ENCODE results near the gene CMTM4. TPM values are rescaled to one million over a fixed set of nuclear protein-coding genes. Genes with fewer than 3 reads are reported as not detected.
"Not testable (repeated sequence)": the region's sequence is repeated elsewhere in the genome, so short reads cannot be mapped to it uniquely, and the experiment has no call there.

CMTM4 gene
- total RNA-seq, 1 experiment from 2014 or later: 18.9 TPM

DNA sequence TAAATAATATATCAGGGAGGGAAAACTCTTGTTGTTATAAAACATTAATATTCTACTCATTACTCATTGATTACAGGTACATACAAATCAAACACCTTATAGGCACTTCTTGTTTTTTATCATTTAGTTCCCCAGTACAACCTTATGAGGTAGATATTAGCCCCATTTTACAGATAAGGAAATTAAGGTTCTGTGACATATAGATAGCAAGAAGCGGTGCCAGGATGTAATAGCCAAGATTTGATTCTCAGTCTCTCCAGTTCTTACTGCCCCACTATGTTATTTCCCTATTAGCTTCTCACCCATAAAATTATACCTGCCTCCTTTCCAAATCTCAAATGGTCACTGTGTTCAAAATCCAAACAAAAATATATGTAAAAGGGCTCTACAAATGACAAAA, 55.2 kb downstream of the CMTM4 start:
- no peak for DNase-seq (ENCODE audit: low read depth)

DNA sequence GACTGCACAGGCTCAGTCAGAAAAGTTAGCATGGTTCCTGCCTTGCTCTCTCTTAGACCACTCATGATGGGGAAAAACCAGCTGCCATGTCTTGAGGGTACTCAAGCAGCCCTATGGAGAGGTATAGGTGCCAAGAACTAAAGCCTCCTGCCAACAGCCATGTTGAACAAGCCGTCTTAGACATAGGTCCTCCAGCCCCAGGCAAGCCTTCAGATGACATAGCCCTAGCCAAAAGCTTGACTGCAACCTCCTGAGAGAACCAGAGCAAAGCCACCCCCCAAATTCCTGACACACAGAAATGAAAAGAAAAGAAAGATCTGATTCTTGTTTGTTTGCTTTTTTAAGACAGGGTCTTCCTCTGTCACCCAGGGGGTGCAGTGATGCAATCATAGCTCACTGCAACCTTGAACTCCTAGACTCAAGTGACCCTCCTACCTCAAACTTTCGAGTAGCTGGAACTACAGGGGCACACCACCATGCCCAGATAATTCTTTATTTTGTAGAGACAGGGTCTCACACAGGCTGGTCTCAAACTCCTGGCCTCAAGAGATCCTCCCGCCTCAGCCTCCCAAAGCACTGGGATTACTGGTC, 55.7 kb downstream of the CMTM4 start:
- DNase-seq (ENCODE audit: low read depth): no peak

DNA sequence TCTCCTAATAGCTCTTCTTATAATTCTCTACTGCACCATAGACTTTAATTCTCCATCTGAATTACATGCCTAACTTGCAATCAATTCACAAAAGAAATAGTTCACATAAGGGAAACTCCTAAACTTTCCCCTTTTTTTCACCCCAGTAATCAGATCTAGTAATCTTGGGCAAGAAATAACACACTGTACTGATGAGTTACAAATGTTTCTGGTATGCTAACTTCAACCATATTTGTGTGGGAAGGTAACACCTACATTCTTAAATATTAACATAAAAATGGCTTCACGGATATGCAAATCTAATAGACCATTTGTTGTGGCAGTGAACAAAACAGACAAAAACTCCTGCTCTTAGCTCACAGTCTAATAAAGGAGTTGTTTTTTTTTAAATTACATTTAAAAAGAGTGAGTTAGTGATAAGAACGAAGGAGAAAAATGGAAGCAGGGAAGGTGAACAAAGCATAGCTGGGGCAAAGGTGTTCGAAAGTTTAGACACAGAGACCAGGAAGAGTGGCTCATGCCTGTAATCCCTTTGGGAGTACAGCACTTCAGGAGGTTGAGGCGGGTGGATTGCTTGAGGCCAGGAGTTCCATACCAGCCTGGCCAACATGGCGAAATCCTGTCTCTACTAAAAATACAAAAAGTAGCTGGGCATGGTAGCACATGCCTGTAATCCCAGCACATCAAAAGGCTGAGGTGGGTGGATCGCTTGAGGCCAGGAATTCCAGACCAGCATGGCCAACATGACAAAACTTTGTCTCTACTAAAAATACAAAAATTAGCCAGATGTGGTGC, 57.3 kb downstream of the CMTM4 start:
- no peak for DNase-seq (ENCODE audit: low read depth)

DNA sequence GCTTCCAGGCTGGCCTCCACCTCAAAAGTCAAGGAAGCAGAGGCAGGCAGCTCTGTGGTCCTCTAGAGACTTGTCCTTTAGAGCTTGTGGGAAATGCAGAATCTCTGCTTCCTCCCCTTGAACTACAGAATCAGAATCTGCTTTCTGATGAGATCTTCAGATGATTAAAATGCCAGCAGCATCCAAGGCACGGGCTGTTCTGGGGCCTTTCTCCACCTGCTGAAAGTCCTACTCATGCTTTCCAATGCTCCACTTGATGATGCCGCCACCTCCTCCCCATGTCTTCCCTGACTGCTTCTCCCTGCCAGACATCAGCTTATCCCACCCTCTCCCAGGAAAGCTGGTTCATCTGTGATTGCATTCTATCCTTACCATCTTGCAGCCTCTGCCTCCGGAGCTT, 58.7 kb downstream of the CMTM4 start:
- no peak for DNase-seq (ENCODE audit: low read depth)

- no peak for DNase-seq (ENCODE audit: low read depth)
These were observed 60.3 kb downstream of the CMTM4 start for GRCh38 chr16:66636199-66636598.

GRCh38 chr16:66635406-66635805, 61.1 kb downstream of the CMTM4 start:
- no peak for DNase-seq (ENCODE audit: low read depth)

- no peak for DNase-seq (ENCODE audit: low read depth)
These were observed 61.9 kb downstream of the CMTM4 start for GRCh38 chr16:66634527-66635196.

DNA sequence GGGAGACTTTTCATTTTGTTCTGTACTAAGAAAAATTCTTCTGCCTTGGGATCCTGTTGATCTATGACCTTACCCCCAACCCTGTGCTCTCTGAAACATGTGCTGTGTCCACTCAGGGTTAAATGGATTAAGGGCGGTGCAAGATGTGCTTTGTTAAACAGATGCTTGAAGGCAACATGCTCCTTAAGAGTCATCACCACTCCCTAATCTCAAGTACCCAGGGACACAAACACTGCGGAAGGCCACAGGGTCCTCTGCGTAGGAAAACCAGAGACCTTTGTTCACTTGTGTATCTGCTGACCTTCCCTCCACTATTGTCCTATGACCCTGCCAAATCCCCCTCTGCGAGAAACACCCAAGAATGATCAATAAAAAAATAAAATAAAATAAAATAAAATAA, 65.0 kb downstream of the CMTM4 start:
- DNase-seq (ENCODE audit: low read depth): not testable (repeated sequence)

- not testable (repeated sequence) for DNase-seq (ENCODE audit: low read depth)
These were observed 65.8 kb downstream of the CMTM4 start for GRCh38 chr16:66630561-66631260.

DNA sequence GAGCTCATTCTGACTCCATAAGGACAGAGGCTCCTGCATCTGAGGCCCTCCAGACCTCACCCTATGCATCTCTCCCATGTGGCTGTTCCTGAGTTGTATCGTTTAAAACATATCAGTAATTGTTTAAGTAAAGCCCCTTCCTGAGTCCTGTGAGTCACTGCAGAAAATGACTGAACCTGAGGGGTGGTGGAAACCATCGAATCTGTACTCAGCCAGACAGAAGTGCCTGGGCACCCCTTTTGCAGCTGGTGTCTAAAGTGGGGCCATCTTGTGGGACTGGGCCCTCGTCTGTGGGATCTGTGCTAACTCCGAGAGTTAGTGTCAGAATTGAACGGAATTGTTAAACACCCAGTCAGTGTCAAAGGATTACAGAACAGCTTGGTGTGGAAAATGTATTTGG, 66.7 kb downstream of the CMTM4 start:
- no peak for DNase-seq (ENCODE audit: low read depth)

GRCh38 chr16:66627611-66628378, 68.7 kb downstream of the CMTM4 start:
- not testable (repeated sequence) for DNase-seq (ENCODE audit: low read depth)

- no peak for DNase-seq (ENCODE audit: low read depth)
These were observed 72.8 kb downstream of the CMTM4 start for GRCh38 chr16:66623755-66624154.

DNA sequence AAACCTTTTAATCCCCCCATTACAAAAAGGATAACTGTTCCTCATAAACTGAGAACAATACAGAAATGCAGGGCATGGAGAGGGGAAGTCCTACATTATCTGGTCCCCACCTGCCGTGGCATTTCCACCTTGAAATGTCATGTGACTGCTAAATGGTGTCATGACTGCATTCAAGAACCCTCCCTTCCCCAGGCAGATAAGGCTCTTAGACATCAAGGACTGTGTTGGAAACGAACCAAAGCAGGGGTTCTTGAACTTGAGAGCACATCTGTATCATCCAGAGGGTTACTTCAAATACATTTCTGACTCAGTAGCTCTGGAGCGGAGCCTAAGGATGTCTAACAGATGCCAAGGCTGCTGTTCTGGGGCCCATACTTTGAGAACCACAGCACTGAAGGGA, 73.7 kb downstream of the CMTM4 start:
- no peak for DNase-seq (ENCODE audit: low read depth)

GRCh38 chr16:66621973-66622372, 74.6 kb downstream of the CMTM4 start:
- DNase-seq (ENCODE audit: low read depth): no peak

DNA sequence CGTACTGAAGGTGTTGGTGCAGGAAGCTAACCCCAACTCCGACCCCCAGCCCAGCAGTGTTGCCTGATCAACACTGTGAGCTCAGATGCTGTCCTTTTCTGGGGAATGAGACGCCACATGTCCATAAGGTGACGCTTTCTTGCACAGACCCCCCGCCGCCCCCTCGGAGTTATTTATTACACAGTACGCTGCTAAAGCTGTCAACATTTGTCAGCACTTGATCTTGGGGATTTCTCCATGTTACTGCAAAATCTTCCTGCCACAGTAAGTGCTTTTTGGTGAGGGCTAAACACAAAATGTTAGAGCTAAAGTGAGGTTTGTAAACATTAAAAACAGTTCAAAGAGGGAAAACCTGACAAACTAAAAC, 76.1 kb downstream of the CMTM4 start:
- no peak for DNase-seq (ENCODE audit: low read depth)

DNA sequence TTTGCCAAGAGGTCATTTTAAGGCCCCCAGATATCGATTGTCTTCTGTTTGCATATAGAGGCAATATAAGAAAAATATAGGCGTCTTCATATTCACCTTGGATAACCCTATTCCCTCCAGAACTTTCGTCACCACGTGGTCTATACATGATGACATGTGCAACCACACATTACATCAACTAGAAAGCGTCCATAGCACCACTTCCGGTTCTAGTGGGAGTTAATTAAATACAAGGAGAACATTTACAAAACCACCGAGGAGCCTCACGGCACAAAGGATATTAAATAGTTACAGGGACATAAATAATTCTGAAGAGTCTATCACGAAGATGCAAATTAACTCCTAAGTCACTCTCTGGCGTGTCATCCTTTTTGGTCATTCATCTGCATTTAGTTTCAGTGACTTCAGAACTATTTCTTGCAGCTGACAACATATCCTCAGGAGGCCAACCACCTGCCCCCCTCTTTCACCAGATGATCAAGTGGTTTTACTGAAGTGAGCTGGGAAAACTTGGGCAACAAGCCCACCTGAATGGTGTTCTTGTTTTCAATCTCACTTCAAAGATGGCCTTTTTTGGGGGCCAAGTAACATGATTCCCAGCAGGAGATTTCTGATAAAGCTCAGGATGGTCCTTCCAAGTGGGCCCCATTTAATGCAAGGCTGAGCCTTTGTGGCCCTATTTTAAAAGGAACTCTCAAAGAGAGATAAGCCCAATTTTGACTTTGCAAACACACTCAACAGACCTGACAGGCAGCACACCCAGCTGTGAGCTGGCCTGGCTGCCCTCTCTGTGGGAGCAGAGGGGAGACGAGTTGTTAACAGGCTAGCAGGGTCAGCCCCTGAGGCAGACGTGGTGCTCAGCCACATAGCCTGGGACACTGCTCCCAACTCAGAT, 76.8 kb downstream of the CMTM4 start:
- peak; percentile 51 for DNase-seq (ENCODE audit: low read depth)

GRCh38 chr16:66618588-66619375, 77.8 kb downstream of the CMTM4 start:
- peak; percentile 88 for DNase-seq (ENCODE audit: low read depth)

DNA sequence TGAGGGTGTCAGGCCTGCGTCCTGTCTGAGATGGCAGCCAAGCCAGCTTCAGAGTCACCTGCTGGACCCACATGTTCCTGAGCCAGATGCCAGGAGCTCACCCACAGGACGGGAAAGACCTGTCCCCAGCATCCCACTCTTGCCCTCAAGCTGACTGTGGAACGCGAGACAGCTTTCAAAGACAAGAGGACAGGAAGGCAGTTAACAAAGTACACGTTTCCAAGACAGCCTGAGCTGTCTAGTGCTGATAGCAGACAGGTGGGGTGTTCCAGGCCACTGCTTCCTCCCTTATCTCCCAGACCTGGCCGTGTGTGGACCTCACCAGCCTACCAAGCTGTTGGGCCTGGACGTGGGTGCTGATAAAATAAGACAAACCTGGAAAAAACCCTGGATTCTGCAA, 78.8 kb downstream of the CMTM4 start:
- DNase-seq (ENCODE audit: low read depth): no peak

DNA sequence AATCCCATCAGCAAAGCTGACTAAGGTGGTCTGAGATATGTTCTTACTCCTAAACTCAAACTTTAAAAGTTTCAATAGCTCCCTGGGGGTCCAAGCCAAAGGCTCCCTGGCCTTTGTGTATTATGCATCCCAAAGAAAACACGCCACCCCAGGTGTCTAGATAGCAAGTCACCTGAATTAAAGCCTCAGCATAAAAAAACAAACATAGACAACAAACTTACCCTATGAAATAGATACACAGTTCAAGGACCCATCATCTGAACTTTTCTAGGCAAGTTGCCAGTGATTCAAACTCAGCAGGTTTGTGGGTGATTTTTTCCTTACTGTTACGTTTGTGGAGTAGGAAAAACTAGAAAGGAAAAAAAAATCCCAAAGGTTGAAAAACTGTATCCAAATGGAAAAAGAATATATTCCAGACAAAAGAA, 79.5 kb downstream of the CMTM4 start:
- no peak for DNase-seq (ENCODE audit: low read depth)

DNA sequence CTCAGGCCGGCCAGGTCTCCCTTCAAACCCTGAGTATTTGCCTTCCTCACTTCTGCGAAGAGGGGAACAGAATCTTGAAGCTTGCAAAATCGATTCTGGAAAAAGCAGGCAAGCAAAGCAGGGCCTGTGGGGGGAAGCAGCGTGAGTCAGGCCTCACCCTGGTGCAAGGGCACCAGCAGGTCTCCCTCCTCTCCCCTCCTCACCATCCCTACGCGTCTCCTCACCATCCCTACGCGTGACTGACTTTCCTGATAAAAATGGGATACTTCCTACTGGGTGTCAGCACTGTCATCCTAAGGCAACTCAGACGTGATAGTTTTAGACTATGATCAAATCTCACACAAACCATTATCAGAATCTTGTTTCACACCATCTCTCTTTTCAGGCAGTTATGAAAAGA, 80.0 kb downstream of the CMTM4 start:
- no peak for DNase-seq (ENCODE audit: low read depth)
